HepG2 (cell line): ENCODE results near the gene TSPAN15. TPM values are rescaled to one million over a fixed set of nuclear protein-coding genes. Genes with fewer than 3 reads are reported as not detected.

Experiments
- ATAC-seq: fragments of 200-7000 bp; cut with Tn5 transposase; 3 replicates; pipeline ENCODE4 v1.9.1; 2020; ENCODE audit warnings: mild to moderate bottlenecking, moderate library complexity
- BruUV-seq: library from RNA; stranded (reverse); fragments of 400-500 nt; replicated peaks from 2 replicates; lab custom pipeline; 2021; lab: Mats Ljungman, UMichigan
- CTCF ChIA-PET: fragments of 300-600 bp; formaldehyde crosslinking; extraction: SDS; loops from one replicate; lab custom pipeline; 2021; ENCODE audit warnings: low total read pairs, inconsistent platforms, low intra/inter-chr PET ratio; lab: Yijun Ruan, JAX
- POLR2A ChIA-PET: fragments of 350-600 bp; sonication (Branson Sonifier 250); formaldehyde crosslinking; loops from one replicate; lab custom pipeline; 2020; ENCODE audit warnings: antibody characterized with exemption, inconsistent platforms; lab: Yijun Ruan, JAX
- DNase-seq: peaks from one replicate; pipeline ENCODE4 v3.0.0-alpha.2; 2015; ENCODE audit warnings: low spot score
- FAIRE-seq: peaks from 3 replicates; lab custom pipeline; 2011; peaks lifted over from hg19 to GRCh38; lab: Jason Lieb, UNC
- H2AFZ ChIP-seq: one replicate; pipeline ENCODE4 v1.6.1; 2011; ENCODE audit warnings: low read length, inconsistent platforms
- H3K27ac ChIP-seq: fragments of 300-600 bp; 3 replicates; pipeline ENCODE4 v1.8.0; 2011; ENCODE audit warnings: mixed run types, mild to moderate bottlenecking, mixed read lengths, low read length, inconsistent platforms; ENCODE audit not compliant: insufficient read depth; ENCODE audit errors: extremely low read length
- H3K27me3 ChIP-seq, 2 experiments: fragments of 200-600 bp in 1 of 2; 2 replicates in 1 of 2; 3 replicates in 1 of 2; pipeline versions ENCODE4 v1.6.0 to v1.8.0; 2011; ENCODE audit warnings: low read length in 2 of 2, mild to moderate bottlenecking in 2 of 2, moderate library complexity in 2 of 2, inconsistent platforms in 1 of 2; ENCODE audit not compliant: insufficient read depth in 2 of 2, control insufficient read depth in 1 of 2
- H3K36me3 ChIP-seq, 2 experiments: fragments of 200-600 bp in 1 of 2; replicated peaks in 1 of 2; 2 replicates in 1 of 2; 3 replicates in 1 of 2; pipeline versions ENCODE4 v1.5.1 to v1.8.0; 2011; ENCODE audit warnings: low read length in 2 of 2, inconsistent platforms in 1 of 2; ENCODE audit not compliant: insufficient read depth in 2 of 2, control insufficient read depth in 1 of 2
- H3K4me1 ChIP-seq: 2 replicates; pipeline ENCODE4 v1.5.1; 2012; ENCODE audit warnings: low read length, inconsistent platforms; ENCODE audit not compliant: insufficient read depth
- H3K4me2 ChIP-seq: 2 replicates; pipeline ENCODE4 v1.6.0; 2011; ENCODE audit warnings: low read depth, low read length, inconsistent platforms
- H3K4me3 ChIP-seq, 3 experiments: fragments of 200-600 bp in 1 of 3; sonication (generic), shearing (Covaris generic) in 1 of 3; replicated peaks in 1 of 3; 2 replicates each; pipeline ENCODE4 v1.5.1; 2011 to 2016; ENCODE audit warnings: low read length in 3 of 3, inconsistent platforms in 2 of 3, low read depth in 2 of 3, mild to moderate bottlenecking in 2 of 3, control low read depth in 1 of 3, mixed read lengths in 1 of 3; ENCODE audit not compliant: insufficient read depth in 1 of 3
- H3K79me2 ChIP-seq: one replicate; pipeline ENCODE4 v1.6.1; 2011; ENCODE audit warnings: low read length, inconsistent platforms; ENCODE audit not compliant: insufficient read depth
- H3K9ac ChIP-seq: 2 replicates; pipeline ENCODE4 v1.6.0; 2011; ENCODE audit warnings: mild to moderate bottlenecking, low read depth, low read length, inconsistent platforms; ENCODE audit not compliant: insufficient read depth
- H3K9me3 ChIP-seq: 2 replicates; pipeline ENCODE4 v1.5.1; 2012; ENCODE audit warnings: mild to moderate bottlenecking, low read length
- H4K20me1 ChIP-seq: 2 replicates; pipeline ENCODE4 v1.6.0; 2011; ENCODE audit warnings: inconsistent platforms, mild to moderate bottlenecking, low read length, moderate library complexity; ENCODE audit not compliant: insufficient read depth
- ATF7 ChIP-seq, 2 experiments: fragments of 450-650 bp in 1 of 2; sonication (generic) in 1 of 2; formaldehyde crosslinking in 1 of 2; IDR thresholded peaks; 2 replicates each; pipeline versions ENCODE4 v1.4.0 to v1.6.1; 2016 to 2020; ENCODE audit warnings: antibody characterized with exemption in 1 of 2, mild to moderate bottlenecking in 1 of 2, missing genetic modification reagents in 1 of 2
- BCL6 ChIP-seq: IDR thresholded peaks from 2 replicates; pipeline ENCODE4 v1.6.1; 2016; ENCODE audit warnings: missing genetic modification reagents, missing compliant biosample characterization
- DNMT3B ChIP-seq: conservative IDR thresholded peaks from 2 replicates; pipeline ENCODE4 v1.6.1; 2016; ENCODE audit warnings: missing biosample characterization, control low read depth
- FOSL2 ChIP-seq: sonication (generic); formaldehyde crosslinking; IDR thresholded peaks from 2 replicates; pipeline ENCODE4 v1.4.0; 2020; ENCODE audit warnings: missing genetic modification reagents
- ISL2 ChIP-seq: sonication (generic); formaldehyde crosslinking; IDR thresholded peaks from 2 replicates; pipeline ENCODE4 v1.5.0; 2020; ENCODE audit warnings: missing genetic modification reagents
- JARID2 ChIP-seq: sonication (generic); formaldehyde crosslinking; IDR thresholded peaks from 2 replicates; pipeline ENCODE4 v1.8.1; 2023; ENCODE audit warnings: missing genetic modification reagents, inconsistent platforms; ENCODE audit not compliant: insufficient replicate concordance
- KDM3A ChIP-seq: IDR thresholded peaks from 2 replicates; pipeline ENCODE4 v1.6.1; 2018; ENCODE audit warnings: low read depth, missing compliant biosample characterization
- KDM4B ChIP-seq: sonication (generic); formaldehyde crosslinking; IDR thresholded peaks from 2 replicates; pipeline ENCODE4 v1.4.0; 2020; ENCODE audit warnings: missing genetic modification reagents
- MAX ChIP-seq: IDR thresholded peaks from 2 replicates; pipeline ENCODE4 v1.6.1; 2012; ENCODE audit warnings: inconsistent platforms
- RAD51 ChIP-seq: fragments of 450-650 bp; IDR thresholded peaks from 2 replicates; pipeline ENCODE4 v1.6.1; 2016; ENCODE audit warnings: borderline replicate concordance
- SIN3B ChIP-seq: fragments of 150-350 bp; IDR thresholded peaks from 2 replicates; pipeline ENCODE4 v1.6.1; 2014; ENCODE audit warnings: low read length
- SMAD9 ChIP-seq: sonication (generic); formaldehyde crosslinking; IDR thresholded peaks from 2 replicates; pipeline ENCODE4 v1.5.1; 2020; ENCODE audit warnings: mild to moderate bottlenecking, missing genetic modification reagents
- SRSF9 ChIP-seq: fragments of 200-400 bp; formaldehyde crosslinking; IDR thresholded peaks from 2 replicates; pipeline ENCODE4 v1.6.1; 2018; ENCODE audit warnings: borderline replicate concordance, mild to moderate bottlenecking, low read depth, low read length; ENCODE audit not compliant: insufficient read depth, poor library complexity, severe bottlenecking
- ZMYM3 ChIP-seq: sonication (generic); formaldehyde crosslinking; IDR thresholded peaks from 2 replicates; pipeline ENCODE4 v1.5.1; 2020; ENCODE audit warnings: mild to moderate bottlenecking, missing genetic modification reagents
- ZNF44 ChIP-seq: sonication (generic); formaldehyde crosslinking; IDR thresholded peaks from 2 replicates; pipeline ENCODE4 v1.5.1; 2020; ENCODE audit warnings: mild to moderate bottlenecking, missing genetic modification reagents
- ZNF441 ChIP-seq: sonication (generic); formaldehyde crosslinking; IDR thresholded peaks from 2 replicates; pipeline ENCODE4 v1.7.0; 2021; ENCODE audit warnings: missing genetic modification reagents, borderline replicate concordance
- ZNF777 ChIP-seq: sonication (generic); formaldehyde crosslinking; IDR thresholded peaks from 2 replicates; pipeline ENCODE4 v1.4.0; 2020; ENCODE audit warnings: missing genetic modification reagents
- WGBS: methylation state at CpG from one replicate; pipeline ENCODE4 v1.1.6; 2017; ENCODE audit warnings: low lambda C conversion rate; 5-methylcytosine and 5-hydroxymethylcytosine counted together
- in situ Hi-C: cut with HindIII; loops from 2 replicates; pipeline ENCODE4 v1.10.0; 2017; ENCODE audit warnings: low pct_unique_long_range_greater_than_20kb; ENCODE audit not compliant: extremely low pct_ligation_motif_present
- intact Hi-C: fragments of 100-400 bp; cut with micrococcal nuclease; formaldehyde crosslinking; loops from one replicate; pipeline ENCODE4 v1.10.0; 2022; ENCODE audit not compliant: unreplicated experiment
- polyA plus RNA-seq, 8 experiments: library from polyadenylated mRNA; depleted of rRNA in 3 of 8; stranded (reverse) in 7 of 8; unstranded in 1 of 8; fragments of >200 nt; fragmentation: Illumina TruSeq in 4 of 8; extraction: Trizol in 4 of 8; gene quantifications; 2 replicates each; pipeline versions ENCODE4 v1.2.1 to v1.2.3, GENCODE V29; 2011 to 2016; ENCODE audit warnings: low read depth in 4 of 8, missing spikeins in 1 of 8, mixed read lengths in 1 of 8; ENCODE audit not compliant: insufficient read depth in 1 of 8
- total RNA-seq, 5 experiments: library from RNA; depleted of rRNA; stranded (reverse); fragments of >200 nt; fragmentation: Illumina TruSeq; extraction: Trizol; gene quantifications; 2 replicates each; pipeline ENCODE4 v1.2.3, GENCODE V29; 2016; ENCODE audit warnings: low read depth in 1 of 5
- TF ChIP-seq, protein P1 (sequence below): sonication (generic); formaldehyde crosslinking; IDR thresholded peaks from 2 replicates; pipeline ENCODE4 v1.5.0; 2020; ENCODE audit warnings: mild to moderate bottlenecking, missing genetic modification reagents, borderline replicate concordance

TSPAN15 gene
- total and polyA plus RNA-seq, 2 of the 13 experiments (the other 11 are each of a cell fraction or from before 2014, with no cell fraction given), result 0.27 to 3.2 TPM

- BruUV-seq, result no TSS peak
- DNase-seq (peak; percentile 80), ATAC-seq (peak; percentile 81), FAIRE-seq (no peak)
- ChIA-PET POLR2A (interaction anchor here (0.6 to 1.0 kb wide), 4 partner anchors 15 to 192 kb away, joined by 3 read pairs; no protein-coding TSS in a partner anchor), CTCF (interaction anchor here (0.8 to 3.7 kb wide), 4 partner anchors 41 to 230 kb away, joined by 3 to 56 read pairs (median 4); no protein-coding TSS in a partner anchor)
- intact Hi-C loops, result no loop called here
- 15% methylated on average over 19 of the region's 64 CpGs for WGBS
- 0 out of 5 replicates have a peak, but pooled peaks cover 0 to 4% of the 10 kb centered on the region in 2 experiments for H3K27me3 ChIP-seq
- no peak overlapping the region for H3K27ac ChIP-seq
- in situ Hi-C loops, result loop anchor here (5.0 kb wide), 2 partner anchors 99 to 229 kb away; no protein-coding TSS in a partner anchor
- H3K36me3 ChIP-seq, result no peaks in the 10 kb centered on the region
- H4K20me1 ChIP-seq, result no peaks in the 10 kb centered on the region
- H3K4me3 ChIP-seq, result peak overlapping the region in 1 of 3 experiments; percentile 21; a peak in 2 of 6 replicates
- no peaks in the 10 kb centered on the region for H3K9me3 ChIP-seq
- H3K9ac ChIP-seq, result no peak overlapping the region
- no peak overlapping the region for H2AFZ ChIP-seq
- H3K4me1 ChIP-seq, result peaks cover 13% of the 10 kb centered on the region
- H3K79me2 ChIP-seq, result no peaks in the 10 kb centered on the region
- H3K4me2 ChIP-seq, result peak overlapping the region; percentile 59
- TF ChIP-seq ZNF44 (CRISPR knock-in tag), result no peak
- peak; percentile 23; the same call in 1 of the 2 replicates for TF ChIP-seq ISL2
- TF ChIP-seq KDM4B (CRISPR knock-in tag), result no peak
- no peak for TF ChIP-seq SRSF9
- peak; percentile 26; the same call in 1 of the 2 replicates for TF ChIP-seq FOSL2
- peak; percentile 64; the same call in 1 of the 2 replicates for TF ChIP-seq MAX
- no peak for TF ChIP-seq KDM3A (CRISPR knock-in tag)
- no peak for TF ChIP-seq ATF7 (IDR thresholded peaks at IDR 0.05)
- no peak for TF ChIP-seq ATF7 (CRISPR knock-in tag; IDR thresholded peaks at IDR 0.05)
- TF ChIP-seq ZMYM3 (CRISPR knock-in tag), result no peak; the same call in 1 of the 2 replicates
- 0 out of 2 replicates have a peak, but pooled peaks have one; percentile 27 for TF ChIP-seq ZNF777 (CRISPR knock-in tag)
- no peak for TF ChIP-seq DNMT3B
- TF ChIP-seq BCL6 (CRISPR knock-in tag), result peak; percentile 6; the same call in 1 of the 2 replicates
- no peak for TF ChIP-seq SIN3B
- no peak for TF ChIP-seq SMAD9
- TF ChIP-seq, protein P1, sequence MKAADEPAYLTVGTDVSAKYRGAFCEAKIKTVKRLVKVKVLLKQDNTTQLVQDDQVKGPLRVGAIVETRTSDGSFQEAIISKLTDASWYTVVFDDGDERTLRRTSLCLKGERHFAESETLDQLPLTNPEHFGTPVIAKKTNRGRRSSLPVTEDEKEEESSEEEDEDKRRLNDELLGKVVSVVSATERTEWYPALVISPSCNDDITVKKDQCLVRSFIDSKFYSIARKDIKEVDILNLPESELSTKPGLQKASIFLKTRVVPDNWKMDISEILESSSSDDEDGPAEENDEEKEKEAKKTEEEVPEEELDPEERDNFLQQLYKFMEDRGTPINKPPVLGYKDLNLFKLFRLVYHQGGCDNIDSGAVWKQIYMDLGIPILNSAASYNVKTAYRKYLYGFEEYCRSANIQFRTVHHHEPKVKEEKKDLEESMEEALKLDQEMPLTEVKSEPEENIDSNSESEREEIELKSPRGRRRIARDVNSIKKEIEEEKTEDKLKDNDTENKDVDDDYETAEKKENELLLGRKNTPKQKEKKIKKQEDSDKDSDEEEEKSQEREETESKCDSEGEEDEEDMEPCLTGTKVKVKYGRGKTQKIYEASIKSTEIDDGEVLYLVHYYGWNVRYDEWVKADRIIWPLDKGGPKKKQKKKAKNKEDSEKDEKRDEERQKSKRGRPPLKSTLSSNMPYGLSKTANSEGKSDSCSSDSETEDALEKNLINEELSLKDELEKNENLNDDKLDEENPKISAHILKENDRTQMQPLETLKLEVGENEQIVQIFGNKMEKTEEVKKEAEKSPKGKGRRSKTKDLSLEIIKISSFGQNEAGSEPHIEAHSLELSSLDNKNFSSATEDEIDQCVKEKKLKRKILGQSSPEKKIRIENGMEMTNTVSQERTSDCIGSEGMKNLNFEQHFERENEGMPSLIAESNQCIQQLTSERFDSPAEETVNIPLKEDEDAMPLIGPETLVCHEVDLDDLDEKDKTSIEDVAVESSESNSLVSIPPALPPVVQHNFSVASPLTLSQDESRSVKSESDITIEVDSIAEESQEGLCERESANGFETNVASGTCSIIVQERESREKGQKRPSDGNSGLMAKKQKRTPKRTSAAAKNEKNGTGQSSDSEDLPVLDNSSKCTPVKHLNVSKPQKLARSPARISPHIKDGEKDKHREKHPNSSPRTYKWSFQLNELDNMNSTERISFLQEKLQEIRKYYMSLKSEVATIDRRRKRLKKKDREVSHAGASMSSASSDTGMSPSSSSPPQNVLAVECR (CRISPR knock-in tag), result 0 out of 2 replicates have a peak, but pooled peaks have one; percentile 16
- no peak for TF ChIP-seq RAD51
- no peak for TF ChIP-seq JARID2 (CRISPR knock-in tag)
- peak; percentile 81 for TF ChIP-seq ZNF441
Observed at GRCh38 chr10:69408318-69409175, 42.7 kb upstream of the TSPAN15 start.
